Measurements from ENCODE around the gene SCAF11.
"Not testable (repeated sequence)": the region's sequence is repeated elsewhere in the genome, so short reads cannot be mapped to it uniquely, and the experiment has no call there.

The SCAF11 gene, protein sequence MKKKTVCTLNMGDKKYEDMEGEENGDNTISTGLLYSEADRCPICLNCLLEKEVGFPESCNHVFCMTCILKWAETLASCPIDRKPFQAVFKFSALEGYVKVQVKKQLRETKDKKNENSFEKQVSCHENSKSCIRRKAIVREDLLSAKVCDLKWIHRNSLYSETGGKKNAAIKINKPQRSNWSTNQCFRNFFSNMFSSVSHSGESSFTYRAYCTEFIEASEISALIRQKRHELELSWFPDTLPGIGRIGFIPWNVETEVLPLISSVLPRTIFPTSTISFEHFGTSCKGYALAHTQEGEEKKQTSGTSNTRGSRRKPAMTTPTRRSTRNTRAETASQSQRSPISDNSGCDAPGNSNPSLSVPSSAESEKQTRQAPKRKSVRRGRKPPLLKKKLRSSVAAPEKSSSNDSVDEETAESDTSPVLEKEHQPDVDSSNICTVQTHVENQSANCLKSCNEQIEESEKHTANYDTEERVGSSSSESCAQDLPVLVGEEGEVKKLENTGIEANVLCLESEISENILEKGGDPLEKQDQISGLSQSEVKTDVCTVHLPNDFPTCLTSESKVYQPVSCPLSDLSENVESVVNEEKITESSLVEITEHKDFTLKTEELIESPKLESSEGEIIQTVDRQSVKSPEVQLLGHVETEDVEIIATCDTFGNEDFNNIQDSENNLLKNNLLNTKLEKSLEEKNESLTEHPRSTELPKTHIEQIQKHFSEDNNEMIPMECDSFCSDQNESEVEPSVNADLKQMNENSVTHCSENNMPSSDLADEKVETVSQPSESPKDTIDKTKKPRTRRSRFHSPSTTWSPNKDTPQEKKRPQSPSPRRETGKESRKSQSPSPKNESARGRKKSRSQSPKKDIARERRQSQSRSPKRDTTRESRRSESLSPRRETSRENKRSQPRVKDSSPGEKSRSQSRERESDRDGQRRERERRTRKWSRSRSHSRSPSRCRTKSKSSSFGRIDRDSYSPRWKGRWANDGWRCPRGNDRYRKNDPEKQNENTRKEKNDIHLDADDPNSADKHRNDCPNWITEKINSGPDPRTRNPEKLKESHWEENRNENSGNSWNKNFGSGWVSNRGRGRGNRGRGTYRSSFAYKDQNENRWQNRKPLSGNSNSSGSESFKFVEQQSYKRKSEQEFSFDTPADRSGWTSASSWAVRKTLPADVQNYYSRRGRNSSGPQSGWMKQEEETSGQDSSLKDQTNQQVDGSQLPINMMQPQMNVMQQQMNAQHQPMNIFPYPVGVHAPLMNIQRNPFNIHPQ (N-terminal part only)

GRCh38 chr12:45990468-45991283 is at the start of gene SCAF11:
TSS of gene SCAF11 (minus strand) at chr12:45990574. CDS start at chr12:45964167, 26,407 bp downstream.
- peak; percentile 97 for TF ChIP-seq CTCF (IDR thresholded peaks at IDR 0.05; ENCODE audit: extremely low read depth, insufficient read depth, missing control alignments)
- DNase-seq (ENCODE audit: low spot score) = peak; percentile 95
- in situ Hi-C loops (cut with MboI; ENCODE audit: low pct_unique_long_range_greater_than_20kb, low sequenced_read_pairs, unreplicated experiment) = no loop called here

DNA sequence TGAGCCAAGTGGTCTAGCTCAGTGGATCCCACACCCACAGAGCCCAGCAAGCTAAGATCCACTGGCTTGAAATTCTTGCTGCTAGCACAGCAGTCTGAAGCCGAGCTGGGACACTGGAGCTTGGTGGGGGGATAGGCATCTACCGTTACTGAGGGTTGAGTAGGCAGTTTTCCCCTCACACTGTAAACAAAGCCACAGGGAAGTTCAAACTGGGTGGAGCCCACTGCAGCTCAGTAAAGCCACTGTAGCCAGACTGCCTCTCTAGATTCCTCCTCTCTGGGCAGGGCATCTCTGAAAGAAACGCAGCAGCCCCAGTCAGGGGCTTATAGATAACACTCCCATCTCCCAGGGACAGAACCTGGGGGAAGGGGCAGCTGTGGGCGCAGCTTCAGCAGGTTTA is 46.7 kb upstream of the SCAF11 start:
- in situ Hi-C loops (cut with MboI; ENCODE audit: low pct_unique_long_range_greater_than_20kb, low sequenced_read_pairs, unreplicated experiment); DNase-seq (ENCODE audit: low spot score): not testable (repeated sequence)

DNA sequence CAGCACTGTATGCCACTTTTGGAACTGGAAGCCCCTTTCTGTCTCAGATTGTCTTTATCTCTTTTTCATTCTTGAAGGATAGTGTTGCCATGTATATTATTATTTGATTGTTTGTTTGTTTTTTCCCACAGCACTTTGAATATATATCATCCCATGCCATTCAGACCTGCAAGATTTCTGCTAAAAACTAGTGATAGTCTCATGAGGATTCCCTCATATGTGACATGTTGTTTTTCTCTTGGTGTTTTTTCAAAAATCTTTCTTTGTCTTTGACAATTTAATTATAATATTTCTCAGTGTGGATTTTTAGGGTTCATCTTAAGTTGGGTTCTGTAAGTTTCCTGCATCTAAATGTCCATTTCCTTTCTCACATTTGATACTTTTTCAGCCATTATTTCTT is 36.8 kb upstream of the SCAF11 start:
- no peak for DNase-seq (ENCODE audit: low spot score)
- no peak for TF ChIP-seq CTCF (IDR thresholded peaks at IDR 0.05; ENCODE audit: extremely low read depth, insufficient read depth, missing control alignments)
- in situ Hi-C loops (cut with MboI; ENCODE audit: low pct_unique_long_range_greater_than_20kb, low sequenced_read_pairs, unreplicated experiment) = no loop called here

DNA sequence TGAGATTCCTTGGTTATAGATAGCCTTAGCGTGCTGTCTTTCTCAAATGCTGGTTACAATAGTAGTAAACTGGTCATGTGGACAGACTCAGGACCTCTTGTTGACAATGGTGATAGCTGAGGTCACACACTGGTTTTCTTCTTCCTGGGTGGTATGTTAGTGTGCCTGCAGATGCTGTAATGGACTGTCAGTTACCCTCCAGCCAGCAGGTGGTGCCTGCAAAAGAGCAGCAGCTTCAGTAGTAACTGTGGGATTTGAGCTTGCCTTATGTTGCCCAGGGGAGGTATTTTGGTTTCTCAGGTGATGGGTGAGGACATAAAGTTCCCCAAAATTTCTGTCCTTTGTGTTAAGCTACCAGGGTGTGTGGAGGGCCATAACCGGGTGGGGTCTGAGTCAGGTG is 33.7 kb upstream of the SCAF11 start:
- in situ Hi-C loops (cut with MboI; ENCODE audit: low pct_unique_long_range_greater_than_20kb, low sequenced_read_pairs, unreplicated experiment) = no loop called here
- DNase-seq (ENCODE audit: low spot score) = no peak
- no peak for TF ChIP-seq CTCF (IDR thresholded peaks at IDR 0.05; ENCODE audit: extremely low read depth, insufficient read depth, missing control alignments)

DNA sequence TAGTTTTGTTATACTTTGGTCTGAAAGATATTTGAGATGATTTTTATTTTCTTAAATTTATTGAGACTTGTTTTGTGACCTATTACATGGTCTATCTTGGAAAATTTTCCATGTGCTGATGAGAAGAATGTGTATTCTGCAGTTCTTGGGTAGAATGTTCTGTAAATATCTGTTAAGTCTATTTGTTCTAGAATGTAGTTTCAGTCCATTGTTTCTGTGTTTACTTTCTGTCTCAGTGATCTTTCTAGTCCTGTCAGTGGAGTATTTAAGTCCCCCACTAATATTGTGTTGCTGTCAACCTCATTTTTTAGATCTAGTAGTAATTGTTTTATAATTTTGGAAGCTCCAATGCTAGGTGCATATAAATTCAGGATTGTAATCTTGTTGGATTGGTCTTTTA is 30.4 kb upstream of the SCAF11 start:
- no peak for DNase-seq (ENCODE audit: low spot score)
- in situ Hi-C loops (cut with MboI; ENCODE audit: low pct_unique_long_range_greater_than_20kb, low sequenced_read_pairs, unreplicated experiment) = no loop called here

DNA sequence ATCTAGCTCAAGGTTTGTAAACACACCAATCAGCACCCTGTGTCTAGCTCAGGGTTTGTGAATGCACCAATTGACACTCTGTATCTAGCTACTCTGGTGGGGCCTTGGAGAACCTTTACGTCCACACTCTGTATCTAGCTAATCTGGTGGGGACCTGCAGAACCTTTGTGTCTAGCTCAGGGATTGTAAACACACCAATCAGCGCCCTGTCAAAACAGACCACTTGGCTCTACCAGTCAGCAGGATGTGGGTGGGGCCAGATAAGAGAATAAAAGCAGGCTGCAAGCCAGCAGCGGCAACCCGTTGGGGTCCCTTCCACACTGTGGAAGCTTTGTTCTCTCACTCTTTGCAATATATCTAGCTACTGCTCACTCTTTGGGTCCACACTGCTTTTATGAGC is 28.3 kb upstream of the SCAF11 start:
- in situ Hi-C loops (cut with MboI; ENCODE audit: low pct_unique_long_range_greater_than_20kb, low sequenced_read_pairs, unreplicated experiment); DNase-seq (ENCODE audit: low spot score): not testable (repeated sequence)

More for the DNA sequence above, 30.4 kb upstream of the SCAF11 start:
- TF ChIP-seq CTCF (IDR thresholded peaks at IDR 0.05; ENCODE audit: extremely low read depth, insufficient read depth, missing control alignments) = no peak

DNA sequence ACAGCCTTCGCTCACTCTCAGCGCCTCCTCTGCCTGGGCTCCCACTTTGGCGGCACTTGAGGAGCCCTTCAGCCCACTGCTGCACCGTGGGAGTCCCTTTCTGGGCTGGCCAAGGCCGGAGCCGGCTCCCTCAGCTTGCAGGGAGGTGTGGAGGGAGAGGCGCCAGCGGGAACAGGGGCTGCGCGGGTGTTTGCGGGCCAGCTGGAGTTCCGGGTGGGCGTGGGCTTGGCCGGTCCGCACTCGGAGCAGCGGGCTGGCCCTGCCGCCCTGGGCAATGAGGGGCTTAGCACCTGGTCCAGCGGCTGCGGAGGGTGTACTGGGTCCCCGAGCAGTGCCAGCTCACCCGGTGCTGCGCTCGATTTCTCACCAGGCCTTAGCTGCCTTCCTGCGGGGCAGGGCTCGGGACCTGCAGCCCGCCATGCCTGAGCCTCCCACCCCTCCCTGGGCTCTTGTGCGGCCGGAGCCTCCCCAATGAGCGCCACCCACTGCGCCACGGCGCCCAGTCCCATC is 27.5 kb upstream of the SCAF11 start:
- in situ Hi-C loops (cut with MboI; ENCODE audit: low pct_unique_long_range_greater_than_20kb, low sequenced_read_pairs, unreplicated experiment); DNase-seq (ENCODE audit: low spot score): not testable (repeated sequence)

Data from GM13977 (cell line).